GM23338 (cell line): ENCODE measurements around the gene DBH. TPM values are rescaled to one million over a fixed set of nuclear protein-coding genes. Genes with fewer than 3 reads are reported as not detected.

Experiments
- ATAC-seq: fragments of 200-7000 bp; cut with Tn5 transposase; 3 replicates; pipeline ENCODE4 v1.9.1; 2020
- DNase-seq: peaks from one replicate; pipeline ENCODE4 v3.0.0-alpha.2; 2015; ENCODE audit warnings: low spot score
- H2AFZ ChIP-seq: fragments of 200-600 bp; sonication (generic); 2 replicates; pipeline ENCODE4 v1.8.0; 2016; ENCODE audit warnings: antibody characterized with exemption, mild to moderate bottlenecking, moderate library complexity
- H3F3A ChIP-seq: fragments of 200-600 bp; sonication (generic); replicated peaks from 2 replicates; pipeline ENCODE4 v1.8.0; 2017; ENCODE audit warnings: antibody characterized with exemption, mixed run types, low read depth
- H3K27ac ChIP-seq: fragments of 200-600 bp; sonication (generic); 2 replicates; pipeline ENCODE4 v1.6.1; 2016; ENCODE audit warnings: low read depth
- H3K27me3 ChIP-seq: fragments of 200-600 bp; sonication (generic); 2 replicates; pipeline ENCODE4 v1.8.0; 2016; ENCODE audit warnings: mild to moderate bottlenecking, mixed run types, moderate library complexity; ENCODE audit not compliant: insufficient read depth
- H3K36me3 ChIP-seq: fragments of 200-600 bp; sonication (generic); 2 replicates; pipeline ENCODE4 v1.8.0; 2016; ENCODE audit warnings: mild to moderate bottlenecking; ENCODE audit not compliant: insufficient read depth
- H3K4me1 ChIP-seq: fragments of 200-600 bp; sonication (generic); 2 replicates; pipeline ENCODE4 v1.8.0; 2016; ENCODE audit warnings: mild to moderate bottlenecking, moderate library complexity; ENCODE audit not compliant: insufficient read depth
- H3K4me2 ChIP-seq: fragments of 200-600 bp; sonication (generic); 2 replicates; pipeline ENCODE4 v1.7.1; 2017; ENCODE audit warnings: mixed run types
- H3K4me3 ChIP-seq: fragments of 200-600 bp; sonication (generic); 2 replicates; pipeline ENCODE4 v1.6.1; 2016; ENCODE audit warnings: mixed run types
- H3K79me2 ChIP-seq: fragments of 200-600 bp; sonication (generic); replicated peaks from 2 replicates; pipeline ENCODE4 v1.8.0; 2017; ENCODE audit warnings: mild to moderate bottlenecking; ENCODE audit not compliant: insufficient read depth
- H3K9me2 ChIP-seq: fragments of 200-600 bp; sonication (generic); 2 replicates; pipeline ENCODE4 v1.8.0; 2017; ENCODE audit not compliant: insufficient read depth
- H4K20me1 ChIP-seq: fragments of 200-600 bp; sonication (generic); replicated peaks from 2 replicates; pipeline ENCODE4 v1.8.0; 2017; ENCODE audit warnings: mild to moderate bottlenecking; ENCODE audit not compliant: insufficient read depth
- H3K27ac Mint-ChIP-seq: 2 replicates; pipeline ENCODE4 v1.8.0; 2020; ENCODE audit warnings: inconsistent platforms, mild to moderate bottlenecking, moderate library complexity, mixed read lengths
- H3K27me3 Mint-ChIP-seq: 3 replicates; pipeline ENCODE4 v1.8.0; 2022; ENCODE audit warnings: low read depth, mild to moderate bottlenecking, moderate library complexity, mixed read lengths, inconsistent platforms; ENCODE audit not compliant: insufficient read depth, poor library complexity
- H3K36me3 Mint-ChIP-seq: 3 replicates; pipeline ENCODE4 v1.8.0; 2021; ENCODE audit warnings: low read depth, mild to moderate bottlenecking, inconsistent platforms, moderate library complexity, mixed read lengths
- H3K4me1 Mint-ChIP-seq: 3 replicates; pipeline ENCODE4 v1.8.0; 2020; ENCODE audit warnings: mild to moderate bottlenecking, inconsistent platforms, mixed read lengths
- H3K4me3 Mint-ChIP-seq: 3 replicates; pipeline ENCODE4 v1.8.0; 2021; ENCODE audit warnings: moderate library complexity, mild to moderate bottlenecking, inconsistent platforms, mixed read lengths
- H3K9me3 Mint-ChIP-seq: 3 replicates; pipeline ENCODE4 v1.8.0; 2020; ENCODE audit warnings: moderate library complexity, mild to moderate bottlenecking, inconsistent platforms, mixed read lengths
- CREB1 ChIP-seq: fragments of 250-450 bp; sonication (Bioruptor Pico); IDR thresholded peaks from 2 replicates; pipeline ENCODE4 v1.5.0; 2020; ENCODE audit warnings: low read depth, mild to moderate bottlenecking, moderate library complexity
- CTCF ChIP-seq, 2 experiments: fragments of 200-600 bp in 1 of 2; sonication (generic) in 1 of 2; conservative IDR thresholded peaks; 2 replicates each; pipeline versions ENCODE4 v1.5.1 to v1.6.1; 2016 to 2017; ENCODE audit warnings: antibody characterized with exemption in 2 of 2, low read depth in 2 of 2, mild to moderate bottlenecking in 2 of 2, moderate library complexity in 1 of 2
- EZH2 ChIP-seq: fragments of 200-600 bp; sonication (generic); IDR thresholded peaks from one replicate; pipeline ENCODE4 v1.8.0; 2017; ENCODE audit warnings: antibody characterized with exemption, mild to moderate bottlenecking, low read depth; ENCODE audit not compliant: unreplicated experiment
- EZH2phosphoT487 ChIP-seq: fragments of 200-600 bp; sonication (generic); IDR thresholded peaks from one replicate; pipeline ENCODE4 v1.8.1; 2018; ENCODE audit warnings: antibody characterized with exemption; ENCODE audit not compliant: unreplicated experiment
- STAT1 ChIP-seq: IDR thresholded peaks from one replicate; pipeline ENCODE4 v1.6.1; 2016; ENCODE audit warnings: antibody characterized with exemption; ENCODE audit not compliant: unreplicated experiment
- ZNF462 ChIP-seq: fragments of 250-450 bp; sonication (Bioruptor Pico); IDR thresholded peaks from 2 replicates; pipeline ENCODE4 v1.5.0; 2020; ENCODE audit warnings: mild to moderate bottlenecking, moderate library complexity
- polyA plus RNA-seq: library from polyadenylated mRNA; unstranded; fragments of >200 nt; fragmentation: Nextera tagmentation; extraction: Ambion mirVana; gene quantifications from 2 replicates; pipeline ENCODE4 v1.2.1, GENCODE V29; 2016
- total RNA-seq: library from RNA; depleted of rRNA; stranded (reverse); fragments of >200 nt; shearing (Covaris generic); gene quantifications from 2 replicates; pipeline ENCODE4 v1.2.3, GENCODE V29; 2014

Gene DBH
- total and polyA plus RNA-seq, 2 experiments from 2014 or later, result 0.08 to 0.24 TPM

- TF ChIP-seq ZNF462 (no peak), STAT1 (no peak), EZH2 (no peak), EZH2phosphoT487 (no peak)
Observed at GRCh38 chr9:133587466-133587865, 48.7 kb upstream of the DBH start (continued).

GRCh38 chr9:133589454-133590227 is 46.5 kb upstream of the DBH start:
- ATAC-seq (peak; percentile 52), DNase-seq (peak; percentile 82)
- Mint-ChIP-seq H3K27me3 (peaks cover 6% of the 10 kb centered on the region), H3K9me3 (peaks cover 14% of the 10 kb centered on the region), H3K36me3 (peaks cover 8% of the 10 kb centered on the region), H3K4me1 (peaks cover 15% of the 10 kb centered on the region), H3K4me3 (no peak overlapping the region), H3K27ac (no peak overlapping the region)
- Histone ChIP-seq H2AFZ (0 out of 2 replicates have a peak overlapping the region, but pooled peaks have one; percentile 66), H4K20me1 (no peaks in the 10 kb centered on the region), H3K9me2 (no peaks in the 10 kb centered on the region), H3F3A (no peaks in the 10 kb centered on the region), H3K27me3 (no peaks in the 10 kb centered on the region), H3K36me3 (no peaks in the 10 kb centered on the region), H3K4me1 (peaks cover 7% of the 10 kb centered on the region), H3K27ac (no peak overlapping the region), H3K79me2 (no peaks in the 10 kb centered on the region), H3K4me2 (no peak overlapping the region), H3K4me3 (no peak overlapping the region)
- TF ChIP-seq CTCF (conservative IDR thresholded peaks at IDR 0.05; ENCODE audit: low read depth in 2 of 2) (peak; percentile 95), CREB1 (no peak)
